ENCODE data around the gene UBASH3B.

UBASH3B gene

DNA sequence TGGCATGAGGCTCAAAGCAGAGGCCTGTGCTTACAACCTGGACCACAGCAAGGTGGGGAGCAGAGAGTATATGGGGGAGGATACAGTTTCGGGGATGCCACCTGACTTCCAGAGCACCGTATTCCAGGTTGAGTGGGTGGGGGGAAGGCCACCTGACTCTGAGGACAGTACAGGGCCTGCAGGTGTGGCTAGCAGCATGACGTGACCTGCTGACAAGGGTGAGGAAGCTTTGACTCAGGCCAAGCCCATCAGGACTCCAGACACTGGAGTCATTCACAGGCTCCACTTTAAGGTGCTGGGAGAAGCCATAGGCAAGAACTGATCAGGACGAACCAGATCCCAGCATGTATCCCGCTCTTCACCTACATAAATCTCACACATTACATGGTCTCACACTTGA is 148.2 kb downstream of the UBASH3B start:
- no peak overlapping the region for H3K27ac ChIP-seq
- no peak for TF ChIP-seq ZFX (IDR thresholded peaks at IDR 0.05; ENCODE audit: borderline replicate concordance)
- TF ChIP-seq, protein P1, sequence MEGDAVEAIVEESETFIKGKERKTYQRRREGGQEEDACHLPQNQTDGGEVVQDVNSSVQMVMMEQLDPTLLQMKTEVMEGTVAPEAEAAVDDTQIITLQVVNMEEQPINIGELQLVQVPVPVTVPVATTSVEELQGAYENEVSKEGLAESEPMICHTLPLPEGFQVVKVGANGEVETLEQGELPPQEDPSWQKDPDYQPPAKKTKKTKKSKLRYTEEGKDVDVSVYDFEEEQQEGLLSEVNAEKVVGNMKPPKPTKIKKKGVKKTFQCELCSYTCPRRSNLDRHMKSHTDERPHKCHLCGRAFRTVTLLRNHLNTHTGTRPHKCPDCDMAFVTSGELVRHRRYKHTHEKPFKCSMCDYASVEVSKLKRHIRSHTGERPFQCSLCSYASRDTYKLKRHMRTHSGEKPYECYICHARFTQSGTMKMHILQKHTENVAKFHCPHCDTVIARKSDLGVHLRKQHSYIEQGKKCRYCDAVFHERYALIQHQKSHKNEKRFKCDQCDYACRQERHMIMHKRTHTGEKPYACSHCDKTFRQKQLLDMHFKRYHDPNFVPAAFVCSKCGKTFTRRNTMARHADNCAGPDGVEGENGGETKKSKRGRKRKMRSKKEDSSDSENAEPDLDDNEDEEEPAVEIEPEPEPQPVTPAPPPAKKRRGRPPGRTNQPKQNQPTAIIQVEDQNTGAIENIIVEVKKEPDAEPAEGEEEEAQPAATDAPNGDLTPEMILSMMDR (IDR thresholded peaks at IDR 0.05) = no peak

DNA sequence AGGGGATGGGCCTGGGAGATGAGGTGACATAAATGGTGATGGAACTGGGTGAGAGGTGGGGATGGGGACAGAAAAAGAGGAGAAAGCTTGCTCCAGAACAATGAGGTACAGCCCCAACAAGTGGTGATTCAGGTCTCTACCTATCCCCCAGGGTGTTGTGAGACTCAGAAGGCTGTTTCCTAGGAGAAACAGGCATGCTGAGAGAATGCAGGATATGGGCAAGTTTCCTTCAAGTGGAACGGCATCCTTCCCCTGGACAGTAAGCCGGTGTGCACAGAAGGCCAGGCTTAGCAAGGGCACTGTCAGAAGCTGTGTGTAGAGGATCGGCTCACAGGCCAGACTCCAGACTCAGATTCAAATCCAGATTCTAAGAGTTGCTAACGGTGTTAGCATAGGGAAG is 148.6 kb downstream of the UBASH3B start:
- TF ChIP-seq, protein P1 (IDR thresholded peaks at IDR 0.05) = no peak
- TF ChIP-seq ZFX (IDR thresholded peaks at IDR 0.05; ENCODE audit: borderline replicate concordance) = no peak

GRCh38 chr11:122804796-122805195 is 149.3 kb downstream of the UBASH3B start:
- TF ChIP-seq, protein P1 (IDR thresholded peaks at IDR 0.05) = no peak
- TF ChIP-seq ZFX (IDR thresholded peaks at IDR 0.05; ENCODE audit: borderline replicate concordance) = no peak
- no peak overlapping the region for H3K27ac ChIP-seq

More for the DNA sequence above, 148.6 kb downstream of the UBASH3B start:
- H3K27ac ChIP-seq = no peak overlapping the region

GRCh38 chr11:122807731-122808477 is 152.4 kb downstream of the UBASH3B start:
- no peak for TF ChIP-seq ZFX (IDR thresholded peaks at IDR 0.05; ENCODE audit: borderline replicate concordance)
- TF ChIP-seq, protein P1 (IDR thresholded peaks at IDR 0.05) = no peak
- H3K27ac ChIP-seq = no peak overlapping the region

- TF ChIP-seq, protein P1 (IDR thresholded peaks at IDR 0.05) = no peak
- no peak for TF ChIP-seq ZFX (IDR thresholded peaks at IDR 0.05; ENCODE audit: borderline replicate concordance)
- no peak overlapping the region for H3K27ac ChIP-seq
Observed at GRCh38 chr11:122808478-122808869, 153.0 kb downstream of the UBASH3B start.

- TF ChIP-seq, protein P1 (IDR thresholded peaks at IDR 0.05) = no peak
- TF ChIP-seq ZFX (IDR thresholded peaks at IDR 0.05; ENCODE audit: borderline replicate concordance) = no peak
- H3K27ac ChIP-seq = no peak overlapping the region
Observed at GRCh38 chr11:122809866-122810265, 154.3 kb downstream of the UBASH3B start.

GRCh38 chr11:122811721-122812120 is 156.2 kb downstream of the UBASH3B start:
- no peak overlapping the region for H3K27ac ChIP-seq
- TF ChIP-seq, protein P1 (IDR thresholded peaks at IDR 0.05) = no peak
- no peak for TF ChIP-seq ZFX (IDR thresholded peaks at IDR 0.05; ENCODE audit: borderline replicate concordance)
